C4-2B (cell line): ENCODE results near the gene LY86.

Experiments
- ZFX ChIP-seq: fragments of 450-650 bp; IDR thresholded peaks from 2 replicates; pipeline ENCODE4 v1.6.1; 2017
- TF ChIP-seq, protein P1 (sequence below): fragments of 450-650 bp; conservative IDR thresholded peaks from 2 replicates; pipeline ENCODE4 v1.5.1; 2017; ENCODE audit warnings: mild to moderate bottlenecking

DNA sequence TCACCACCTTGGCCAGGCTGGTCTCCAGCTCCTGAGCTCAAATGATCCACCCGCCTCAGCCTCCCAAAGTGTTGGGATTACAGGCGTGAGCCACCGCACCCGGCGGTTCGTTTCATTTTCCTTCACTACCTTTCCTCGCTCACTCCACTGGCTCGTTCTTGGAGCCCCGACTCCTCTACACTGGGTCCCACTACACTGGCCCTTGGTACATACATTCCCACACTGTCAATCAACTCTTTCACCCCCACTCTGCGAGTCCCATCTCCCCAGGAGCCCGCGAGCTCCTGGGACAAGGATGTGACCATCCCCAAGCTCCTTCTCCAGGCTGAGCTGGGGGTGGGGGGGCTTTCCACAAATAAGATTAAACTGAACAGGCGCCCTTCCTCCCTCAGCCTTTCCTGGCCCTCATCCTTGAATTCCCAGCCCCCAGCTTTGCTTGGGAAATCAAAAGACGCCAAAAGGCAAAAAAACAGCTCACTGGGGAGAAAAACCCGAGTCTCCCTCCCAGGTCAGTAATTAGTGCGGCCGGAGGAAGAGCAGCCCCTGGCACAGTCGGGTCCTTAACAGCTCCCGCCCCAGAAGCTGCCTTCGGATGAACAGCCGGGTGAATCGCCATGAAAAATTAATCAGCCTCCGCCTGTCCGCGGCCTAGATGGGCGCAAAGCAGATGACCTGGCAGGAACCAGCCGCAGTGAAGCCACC, 42.8 kb upstream of the LY86 start:
- TF ChIP-seq, protein P1, sequence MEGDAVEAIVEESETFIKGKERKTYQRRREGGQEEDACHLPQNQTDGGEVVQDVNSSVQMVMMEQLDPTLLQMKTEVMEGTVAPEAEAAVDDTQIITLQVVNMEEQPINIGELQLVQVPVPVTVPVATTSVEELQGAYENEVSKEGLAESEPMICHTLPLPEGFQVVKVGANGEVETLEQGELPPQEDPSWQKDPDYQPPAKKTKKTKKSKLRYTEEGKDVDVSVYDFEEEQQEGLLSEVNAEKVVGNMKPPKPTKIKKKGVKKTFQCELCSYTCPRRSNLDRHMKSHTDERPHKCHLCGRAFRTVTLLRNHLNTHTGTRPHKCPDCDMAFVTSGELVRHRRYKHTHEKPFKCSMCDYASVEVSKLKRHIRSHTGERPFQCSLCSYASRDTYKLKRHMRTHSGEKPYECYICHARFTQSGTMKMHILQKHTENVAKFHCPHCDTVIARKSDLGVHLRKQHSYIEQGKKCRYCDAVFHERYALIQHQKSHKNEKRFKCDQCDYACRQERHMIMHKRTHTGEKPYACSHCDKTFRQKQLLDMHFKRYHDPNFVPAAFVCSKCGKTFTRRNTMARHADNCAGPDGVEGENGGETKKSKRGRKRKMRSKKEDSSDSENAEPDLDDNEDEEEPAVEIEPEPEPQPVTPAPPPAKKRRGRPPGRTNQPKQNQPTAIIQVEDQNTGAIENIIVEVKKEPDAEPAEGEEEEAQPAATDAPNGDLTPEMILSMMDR, result no peak
- TF ChIP-seq ZFX, result no peak
